DND-41 (cell line): Measurements from ENCODE around the gene AUP1.

Source experiments
- CTCF ChIP-seq: IDR thresholded peaks from 2 replicates; pipeline ENCODE4 v1.5.1; 2012; ENCODE audit warnings: borderline replicate concordance, low read length, moderate library complexity, mild to moderate bottlenecking; ENCODE audit not compliant: poor library complexity, severe bottlenecking; ENCODE audit errors: extremely low read depth
- EZH2 ChIP-seq: IDR thresholded peaks from 3 replicates; pipeline ENCODE4 v1.6.1; 2012; ENCODE audit warnings: borderline replicate concordance, low read depth, mild to moderate bottlenecking, moderate library complexity, low read length, inconsistent platforms; ENCODE audit not compliant: severe bottlenecking

GRCh38 chr2:74515981-74516633 lies 13.4 kb downstream of the AUP1 start:
- TF ChIP-seq CTCF (no peak), EZH2 (no peak)
